ENCODE results near the gene PGAP2.

Gene PGAP2

DNA sequence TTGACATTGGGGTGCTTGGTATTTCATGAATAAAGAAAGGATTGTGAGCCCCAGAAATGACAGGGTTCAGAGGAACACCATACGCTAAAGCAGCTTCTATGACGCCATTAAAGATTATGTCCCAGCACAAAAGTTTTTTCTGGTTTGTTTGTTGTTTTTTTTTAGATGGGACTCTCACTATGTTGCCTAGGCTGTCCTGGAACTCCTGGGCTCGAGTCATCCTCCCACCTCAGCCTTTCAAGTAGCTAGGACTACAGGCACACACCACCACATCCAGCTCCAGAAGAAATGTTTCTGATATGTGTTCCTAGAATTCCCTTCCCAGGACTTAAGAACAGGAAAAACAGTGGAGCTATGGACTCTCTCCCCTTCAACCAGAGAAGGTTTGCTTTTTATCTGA, 35.0 kb downstream of the PGAP2 start:
- TF ChIP-seq REST (IDR thresholded peaks at IDR 0.05; ENCODE audit: insufficient read depth in 1 of 2, low read depth in 2 of 2, low read length in 2 of 2) (no peak), SIN3A (IDR thresholded peaks at IDR 0.05; ENCODE audit: borderline replicate concordance, insufficient read depth, low read length) (no peak), POLR2AphosphoS5 (IDR thresholded peaks at IDR 0.05; ENCODE audit: low read depth, low read length) (no peak), FOXP2 (optimal IDR thresholded peaks at IDR 0.05; ENCODE audit: borderline replicate concordance, extremely low read depth, extremely low read length, insufficient read depth) (no peak), TAF1 (IDR thresholded peaks at IDR 0.05; ENCODE audit: borderline replicate concordance, insufficient read depth, low read length) (no peak)

GRCh38 chr11:3845246-3845645, 36.9 kb downstream of the PGAP2 start:
- TF ChIP-seq POLR2AphosphoS5 (IDR thresholded peaks at IDR 0.05; ENCODE audit: low read depth, low read length) (no peak), FOXP2 (optimal IDR thresholded peaks at IDR 0.05; ENCODE audit: borderline replicate concordance, extremely low read depth, extremely low read length, insufficient read depth) (no peak), TAF1 (IDR thresholded peaks at IDR 0.05; ENCODE audit: borderline replicate concordance, insufficient read depth, low read length) (no peak), REST (IDR thresholded peaks at IDR 0.05; ENCODE audit: insufficient read depth in 1 of 2, low read depth in 2 of 2, low read length in 2 of 2) (no peak), SIN3A (IDR thresholded peaks at IDR 0.05; ENCODE audit: borderline replicate concordance, insufficient read depth, low read length) (no peak)

- TF ChIP-seq TAF1 (IDR thresholded peaks at IDR 0.05; ENCODE audit: borderline replicate concordance, insufficient read depth, low read length) (no peak), POLR2AphosphoS5 (IDR thresholded peaks at IDR 0.05; ENCODE audit: low read depth, low read length) (no peak), FOXP2 (optimal IDR thresholded peaks at IDR 0.05; ENCODE audit: borderline replicate concordance, extremely low read depth, extremely low read length, insufficient read depth) (no peak), SIN3A (IDR thresholded peaks at IDR 0.05; ENCODE audit: borderline replicate concordance, insufficient read depth, low read length) (no peak), REST (IDR thresholded peaks at IDR 0.05; ENCODE audit: insufficient read depth in 1 of 2, low read depth in 2 of 2, low read length in 2 of 2) (no peak)
Measured at GRCh38 chr11:3845670-3846069, 37.3 kb downstream of the PGAP2 start.

DNA sequence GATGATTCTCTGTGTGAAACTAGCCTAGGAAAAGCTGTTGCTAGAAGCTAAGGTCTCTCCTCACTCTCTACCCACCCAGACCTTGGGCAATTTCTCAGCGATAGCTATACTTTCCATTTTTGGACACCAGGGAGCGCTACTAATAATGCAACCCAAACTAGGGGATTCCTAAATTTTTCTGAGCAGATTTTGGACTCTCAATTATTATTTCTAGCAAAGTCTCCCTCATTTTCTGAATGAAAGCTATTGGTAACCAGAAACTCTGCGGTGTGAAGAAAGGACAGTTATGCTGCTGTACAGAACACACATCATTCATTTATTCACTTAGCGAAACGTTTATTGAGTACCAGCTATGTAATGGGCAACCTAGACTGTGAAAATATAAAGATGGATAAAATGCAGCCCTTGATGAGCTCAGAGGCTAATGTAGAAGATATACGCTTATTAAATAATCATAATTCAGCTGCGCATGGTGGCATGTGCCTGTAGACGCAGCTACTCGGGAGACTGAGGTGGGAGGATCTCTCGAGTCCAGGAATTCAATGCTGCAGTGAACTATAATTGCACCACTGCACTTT, 41.0 kb downstream of the PGAP2 start:
- TF ChIP-seq SIN3A (IDR thresholded peaks at IDR 0.05; ENCODE audit: borderline replicate concordance, insufficient read depth, low read length) (no peak), FOXP2 (optimal IDR thresholded peaks at IDR 0.05; ENCODE audit: borderline replicate concordance, extremely low read depth, extremely low read length, insufficient read depth) (no peak), TAF1 (IDR thresholded peaks at IDR 0.05; ENCODE audit: borderline replicate concordance, insufficient read depth, low read length) (no peak)

GRCh38 chr11:3853545-3853842, 45.1 kb downstream of the PGAP2 start:
- TF ChIP-seq SIN3A (IDR thresholded peaks at IDR 0.05; ENCODE audit: borderline replicate concordance, insufficient read depth, low read length) (no peak), REST (IDR thresholded peaks at IDR 0.05; ENCODE audit: insufficient read depth in 1 of 2, low read depth in 2 of 2, low read length in 2 of 2) (no peak), TAF1 (IDR thresholded peaks at IDR 0.05; ENCODE audit: borderline replicate concordance, insufficient read depth, low read length) (no peak), FOXP2 (optimal IDR thresholded peaks at IDR 0.05; ENCODE audit: borderline replicate concordance, extremely low read depth, extremely low read length, insufficient read depth) (no peak), POLR2AphosphoS5 (IDR thresholded peaks at IDR 0.05; ENCODE audit: low read depth, low read length) (no peak)

Data from PFSK-1 (cell line).